ENCODE data around the gene CAMKMT. TPM values are rescaled to one million over a fixed set of nuclear protein-coding genes. Genes with fewer than 3 reads are reported as not detected.

Gene CAMKMT
- total RNA-seq, 2 experiments from 2014 or later: 11.9 to 13.9 TPM

DNA sequence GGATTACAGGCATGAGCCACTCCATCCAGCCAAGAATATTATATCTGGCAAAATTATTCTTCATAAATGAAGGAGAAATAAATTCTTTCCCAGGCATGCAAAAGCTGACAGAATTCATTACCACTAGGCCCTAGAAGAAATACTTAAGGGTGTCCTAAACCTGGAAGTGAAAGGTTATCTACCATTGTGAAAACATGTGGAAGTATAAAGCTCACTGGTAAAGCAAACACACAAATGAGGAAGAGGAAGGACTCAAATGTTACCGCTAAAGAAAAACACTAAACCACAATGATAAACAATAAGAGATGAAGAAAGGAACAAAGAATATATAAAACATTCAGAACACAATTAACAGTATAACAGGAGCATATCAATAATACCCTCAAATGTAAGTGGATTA, 171.8 kb downstream of the CAMKMT start:
- Histone ChIP-seq H3K9me3 (ENCODE audit: control insufficient read depth in 1 of 2, insufficient read depth in 1 of 2, low read length in 2 of 2) (no peaks in the 10 kb centered on the region), H3K4me3 (ENCODE audit: low read length) (no peak overlapping the region), H3K27ac (ENCODE audit: low read depth in 1 of 2, low read length in 2 of 2) (no peak overlapping the region), H3K36me3 (ENCODE audit: insufficient read depth, low read length) (no peaks in the 10 kb centered on the region), H3K27me3 (ENCODE audit: control insufficient read depth in 1 of 2, insufficient read depth in 2 of 2, low read length in 2 of 2) (no peaks in the 10 kb centered on the region), H3K4me1 (ENCODE audit: insufficient read depth, low read length) (no peaks in the 10 kb centered on the region)
- no peak overlapping the region for H3K4me3 Mint-ChIP-seq
- peaks cover 18% of the 10 kb centered on the region for H3K36me3 Mint-ChIP-seq (ENCODE audit: low read depth)
- POLR2A ChIA-PET: no interaction called here
- no peaks in the 10 kb centered on the region for H3K27me3 Mint-ChIP-seq
- DNase-seq: no peak
- CTCF ChIA-PET: no interaction called here
- H3K4me1 Mint-ChIP-seq (ENCODE audit: low read depth): peaks cover 8% of the 10 kb centered on the region
- intact Hi-C loops (cut with DNase I, micrococcal nuclease): no loop called here
- no peak overlapping the region for H3K27ac Mint-ChIP-seq
- TF ChIP-seq, protein P1, sequence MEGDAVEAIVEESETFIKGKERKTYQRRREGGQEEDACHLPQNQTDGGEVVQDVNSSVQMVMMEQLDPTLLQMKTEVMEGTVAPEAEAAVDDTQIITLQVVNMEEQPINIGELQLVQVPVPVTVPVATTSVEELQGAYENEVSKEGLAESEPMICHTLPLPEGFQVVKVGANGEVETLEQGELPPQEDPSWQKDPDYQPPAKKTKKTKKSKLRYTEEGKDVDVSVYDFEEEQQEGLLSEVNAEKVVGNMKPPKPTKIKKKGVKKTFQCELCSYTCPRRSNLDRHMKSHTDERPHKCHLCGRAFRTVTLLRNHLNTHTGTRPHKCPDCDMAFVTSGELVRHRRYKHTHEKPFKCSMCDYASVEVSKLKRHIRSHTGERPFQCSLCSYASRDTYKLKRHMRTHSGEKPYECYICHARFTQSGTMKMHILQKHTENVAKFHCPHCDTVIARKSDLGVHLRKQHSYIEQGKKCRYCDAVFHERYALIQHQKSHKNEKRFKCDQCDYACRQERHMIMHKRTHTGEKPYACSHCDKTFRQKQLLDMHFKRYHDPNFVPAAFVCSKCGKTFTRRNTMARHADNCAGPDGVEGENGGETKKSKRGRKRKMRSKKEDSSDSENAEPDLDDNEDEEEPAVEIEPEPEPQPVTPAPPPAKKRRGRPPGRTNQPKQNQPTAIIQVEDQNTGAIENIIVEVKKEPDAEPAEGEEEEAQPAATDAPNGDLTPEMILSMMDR (IDR thresholded peaks at IDR 0.05): no peak
- no peaks in the 10 kb centered on the region for H3K9me3 Mint-ChIP-seq
- ATAC-seq (ENCODE audit: poor library complexity): no peak

DNA sequence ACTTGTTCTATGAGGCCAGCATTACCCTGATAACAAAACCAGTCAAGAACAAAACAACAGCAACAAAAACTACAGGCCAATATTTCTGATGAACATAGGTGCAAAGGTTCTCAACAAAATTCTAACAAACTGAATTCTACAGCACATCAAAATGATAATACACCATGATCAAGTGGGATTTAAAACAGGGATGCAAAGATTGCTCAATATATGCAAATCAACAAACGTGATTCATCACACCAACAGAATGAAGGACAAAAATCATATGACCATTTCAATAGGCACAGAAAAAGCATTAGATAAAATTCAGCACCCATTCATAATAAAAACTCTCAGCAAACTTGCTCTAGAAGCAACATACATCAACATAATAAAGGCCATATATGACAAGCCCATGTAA, 173.6 kb downstream of the CAMKMT start:
- H3K27ac Mint-ChIP-seq: no peak overlapping the region
- Histone ChIP-seq H3K9me3 (ENCODE audit: control insufficient read depth in 1 of 2, insufficient read depth in 1 of 2, low read length in 2 of 2) (no peaks in the 10 kb centered on the region), H3K4me3 (ENCODE audit: low read length) (no peak overlapping the region), H3K27ac (ENCODE audit: low read depth in 1 of 2, low read length in 2 of 2) (no peak overlapping the region), H3K4me1 (ENCODE audit: insufficient read depth, low read length) (no peaks in the 10 kb centered on the region), H3K36me3 (ENCODE audit: insufficient read depth, low read length) (no peaks in the 10 kb centered on the region), H3K27me3 (ENCODE audit: control insufficient read depth in 1 of 2, insufficient read depth in 2 of 2, low read length in 2 of 2) (no peaks in the 10 kb centered on the region)
- intact Hi-C loops (cut with DNase I, micrococcal nuclease): no loop called here
- DNase-seq (no peak), ATAC-seq (ENCODE audit: poor library complexity) (no peak)
- POLR2A ChIA-PET: no interaction called here
- peaks cover 4% of the 10 kb centered on the region for H3K4me1 Mint-ChIP-seq (ENCODE audit: low read depth)
- TF ChIP-seq, protein P1 (IDR thresholded peaks at IDR 0.05): no peak
- H3K27me3 Mint-ChIP-seq: no peaks in the 10 kb centered on the region
- peaks cover 18% of the 10 kb centered on the region for H3K36me3 Mint-ChIP-seq (ENCODE audit: low read depth)
- no peak overlapping the region for H3K4me3 Mint-ChIP-seq
- no peaks in the 10 kb centered on the region for H3K9me3 Mint-ChIP-seq
- CTCF ChIA-PET: no interaction called here

DNA sequence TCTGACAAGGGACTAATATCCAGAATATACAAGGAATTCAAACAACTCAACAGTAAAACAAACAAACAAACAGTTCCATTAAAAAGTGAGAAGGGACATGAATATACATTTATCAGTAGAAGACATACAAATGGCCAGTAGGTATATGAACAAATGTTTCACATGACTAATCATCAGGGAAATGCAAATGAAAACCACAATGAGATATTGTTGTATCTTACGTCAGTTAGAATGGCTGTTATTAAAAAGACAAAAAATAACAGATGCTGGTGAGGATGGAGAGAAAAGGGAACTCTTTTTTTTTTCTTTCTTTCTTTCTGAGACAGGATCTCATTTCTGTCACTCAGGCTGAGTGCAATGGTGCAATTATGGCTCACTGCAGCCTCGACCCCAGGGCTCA, 175.5 kb downstream of the CAMKMT start:
- ATAC-seq (ENCODE audit: poor library complexity): no peak
- Histone ChIP-seq H3K27me3 (ENCODE audit: control insufficient read depth in 1 of 2, insufficient read depth in 2 of 2, low read length in 2 of 2) (no peaks in the 10 kb centered on the region), H3K9me3 (ENCODE audit: control insufficient read depth in 1 of 2, insufficient read depth in 1 of 2, low read length in 2 of 2) (no peaks in the 10 kb centered on the region), H3K27ac (ENCODE audit: low read depth in 1 of 2, low read length in 2 of 2) (no peak overlapping the region), H3K4me1 (ENCODE audit: insufficient read depth, low read length) (no peaks in the 10 kb centered on the region), H3K36me3 (ENCODE audit: insufficient read depth, low read length) (no peaks in the 10 kb centered on the region), H3K4me3 (ENCODE audit: low read length) (no peak overlapping the region)
- DNase-seq: no peak
- H3K9me3 Mint-ChIP-seq: no peaks in the 10 kb centered on the region
- TF ChIP-seq, protein P1 (IDR thresholded peaks at IDR 0.05): no peak
- H3K4me3 Mint-ChIP-seq: no peak overlapping the region
- H3K27ac Mint-ChIP-seq: no peak overlapping the region
- POLR2A ChIA-PET: no interaction called here
- peaks cover 2% of the 10 kb centered on the region for H3K4me1 Mint-ChIP-seq (ENCODE audit: low read depth)
- intact Hi-C loops (cut with DNase I, micrococcal nuclease): no loop called here
- peaks cover 13% of the 10 kb centered on the region for H3K36me3 Mint-ChIP-seq (ENCODE audit: low read depth)
- no peaks in the 10 kb centered on the region for H3K27me3 Mint-ChIP-seq
- CTCF ChIA-PET: no interaction called here
